NCI-H446 (cell line): ENCODE measurements around the gene HSD17B12.

ENCODE experiments used
- DNase-seq, 2 experiments: peaks; one replicate each; lab custom pipeline; 2025; lab: John Stamatoyannopoulos, UW

HSD17B12 gene

DNA sequence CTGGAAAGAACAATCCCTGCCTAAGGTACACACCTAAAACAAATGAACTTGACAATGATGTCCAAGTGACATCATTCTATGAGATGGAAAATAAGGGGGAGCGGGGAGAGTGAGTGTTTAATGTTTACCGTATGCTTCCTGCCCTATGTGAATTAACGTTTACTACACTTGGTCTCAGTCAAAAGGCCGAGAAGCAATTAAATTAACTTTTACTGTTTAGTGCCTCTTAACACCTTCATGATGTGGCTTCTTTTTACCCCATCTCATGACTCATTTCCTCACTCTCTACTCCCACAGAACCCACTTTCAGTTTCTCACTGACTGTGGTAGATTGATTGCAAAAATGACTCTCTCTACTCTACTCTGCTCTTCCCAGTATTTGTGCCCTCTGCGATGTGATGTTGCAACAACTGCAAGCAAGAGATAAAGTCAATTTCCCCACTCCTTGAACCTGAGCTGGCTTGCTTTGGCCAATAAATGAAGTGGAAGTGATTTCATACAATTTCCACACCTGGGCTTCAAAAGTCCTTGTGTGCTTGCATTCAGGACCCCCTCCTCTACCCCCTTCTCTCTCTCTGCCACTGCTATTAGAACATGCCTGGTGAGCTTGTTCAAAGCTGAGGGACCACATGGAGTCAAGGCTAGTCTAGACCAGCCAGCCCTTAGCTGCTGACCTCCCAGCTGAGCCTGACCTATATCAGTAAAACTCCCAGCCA lies 188.5 kb downstream of the HSD17B12 start:
- no peak for DNase-seq

DNA sequence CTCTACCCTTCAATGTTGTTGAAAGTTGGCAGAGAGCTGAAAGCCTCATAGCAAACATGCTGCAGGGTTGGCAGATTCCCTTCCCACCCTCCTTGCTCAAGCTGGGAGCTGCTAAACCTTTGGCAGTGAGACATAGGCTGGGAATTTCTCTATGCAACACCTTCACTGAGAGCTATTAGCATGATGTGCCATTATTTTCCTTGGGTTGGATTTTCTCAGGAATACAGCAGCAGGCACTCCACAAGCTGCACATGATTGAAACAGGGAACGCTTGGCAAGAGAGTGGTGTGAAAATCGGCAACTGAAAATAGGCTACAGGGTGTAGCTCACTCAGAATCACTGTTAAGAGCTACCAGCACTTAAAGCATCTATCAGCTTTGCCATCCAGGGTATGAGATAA lies 190.5 kb downstream of the HSD17B12 start:
- peak; percentile 11 to 73 for DNase-seq

GRCh38 chr11:43872995-43873394 lies 192.5 kb downstream of the HSD17B12 start:
- DNase-seq: peak; percentile 12 to 85

- DNase-seq: no peak
Measured at GRCh38 chr11:43874078-43874477, 193.5 kb downstream of the HSD17B12 start.

DNA sequence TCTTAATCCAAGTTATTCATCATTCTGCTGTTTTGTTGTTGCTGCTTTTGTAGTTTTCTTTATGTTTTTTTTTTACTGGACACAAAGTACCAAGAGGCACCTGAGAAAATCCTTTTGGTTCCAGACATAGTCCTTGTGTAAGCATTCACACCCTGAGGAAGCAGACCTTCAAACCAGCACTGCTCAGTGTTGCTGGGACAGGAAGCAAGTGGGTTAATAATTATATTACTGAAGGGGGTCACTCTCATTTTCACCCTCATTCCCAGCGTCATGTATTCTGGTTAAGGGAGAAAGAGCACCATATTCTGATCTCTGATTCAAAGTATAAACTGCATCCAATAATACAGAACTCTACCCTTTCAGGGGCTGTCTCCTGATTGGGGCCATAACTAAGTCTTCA lies 194.2 kb downstream of the HSD17B12 start:
- no peak for DNase-seq

- DNase-seq: no peak
Measured at GRCh38 chr11:43879789-43880639, 199.5 kb downstream of the HSD17B12 start.

- DNase-seq: peak; percentile 81 to 97
Measured at GRCh38 chr11:43880640-43881159, 200.2 kb downstream of the HSD17B12 start, which contains the start of gene ALKBH3. TSS of gene ALKBH3 (plus strand) at chr11:43880831. CDS start at chr11:43882653, 1,822 bp downstream.

DNA sequence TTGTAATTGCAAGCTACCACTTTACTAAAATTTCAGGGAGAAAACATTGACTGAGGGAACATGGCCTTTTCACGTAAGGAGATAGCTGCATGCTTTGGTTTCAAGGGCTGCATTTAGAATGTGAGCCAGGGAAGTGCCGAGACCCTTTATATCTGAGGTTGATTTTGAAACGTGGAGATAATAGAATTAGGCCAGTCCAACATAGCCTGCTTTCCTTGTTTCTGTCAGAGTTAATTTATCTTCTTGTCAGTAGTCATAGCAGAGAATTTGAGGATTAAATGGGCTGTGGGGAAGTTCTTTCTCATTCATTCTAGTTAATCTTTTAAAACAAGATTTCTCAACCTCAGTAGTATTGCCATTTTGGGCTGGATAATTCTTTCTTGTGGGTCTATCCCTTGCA lies 212.3 kb downstream of the HSD17B12 start:
- DNase-seq: no peak

- no peak for DNase-seq
Measured at GRCh38 chr11:43894546-43894945, 214.0 kb downstream of the HSD17B12 start.

- DNase-seq: no peak
Measured at GRCh38 chr11:43895601-43896000, 215.1 kb downstream of the HSD17B12 start.

- DNase-seq: no peak
Measured at GRCh38 chr11:43898574-43898973, 218.0 kb downstream of the HSD17B12 start.

DNA sequence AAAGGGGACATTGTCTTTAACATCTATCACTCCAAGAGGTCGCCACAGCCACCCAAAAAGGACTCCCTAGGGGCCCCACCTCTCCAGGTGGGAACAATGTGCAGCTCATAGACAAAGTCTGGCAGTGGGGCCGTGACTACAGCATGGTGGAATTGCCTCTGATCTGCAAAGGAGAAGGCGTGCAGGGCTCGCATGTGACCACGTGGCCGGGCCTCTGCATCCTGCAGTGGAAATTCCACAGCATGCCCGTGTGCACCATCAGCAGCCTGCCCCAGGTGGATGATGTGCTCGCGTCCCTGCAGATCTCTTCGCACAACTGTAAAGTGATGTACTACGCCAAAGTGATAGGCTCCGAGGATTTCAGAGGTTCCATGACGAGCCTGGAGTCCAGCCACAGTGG lies 218.6 kb downstream of the HSD17B12 start:
- no peak for DNase-seq

DNA sequence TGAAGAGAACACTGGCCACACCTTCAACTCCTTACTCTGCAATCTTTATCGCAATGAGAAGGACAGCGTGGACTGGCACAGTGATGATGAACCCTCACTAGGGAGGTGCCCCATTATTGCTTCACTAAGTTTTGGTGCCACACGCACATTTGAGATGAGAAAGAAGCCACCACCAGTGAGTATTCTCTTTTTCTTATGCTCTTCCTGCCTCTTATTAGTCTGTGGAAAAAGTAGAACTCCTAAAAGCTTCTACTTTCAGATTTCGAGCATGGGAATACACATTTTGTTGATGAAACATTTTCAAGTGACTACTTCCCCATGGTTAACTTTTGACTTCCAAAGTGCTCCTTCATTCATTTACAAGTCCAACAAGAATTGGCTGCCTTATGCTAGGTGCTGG lies 221.0 kb downstream of the HSD17B12 start:
- no peak for DNase-seq

- no peak for DNase-seq
Measured at GRCh38 chr11:43903078-43903477, 222.5 kb downstream of the HSD17B12 start.

DNA sequence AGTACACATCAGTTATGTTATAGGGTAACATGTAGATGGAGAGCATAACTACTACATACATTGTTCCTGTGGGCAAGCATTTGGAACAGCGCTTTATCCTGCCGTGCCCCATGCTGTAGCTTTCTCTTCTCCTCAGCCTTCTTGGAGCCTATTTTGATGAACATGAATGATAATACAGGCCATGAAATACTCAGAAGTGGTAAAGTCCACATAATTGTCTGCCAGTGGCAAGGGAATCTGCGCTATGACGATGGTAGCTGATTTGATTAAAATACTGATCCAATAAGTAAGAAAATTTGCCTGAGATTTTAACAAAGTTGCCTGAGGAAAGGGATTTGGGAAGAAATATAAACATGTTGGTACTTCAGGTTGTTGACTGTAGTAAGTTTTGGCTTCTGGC lies 223.4 kb downstream of the HSD17B12 start:
- no peak for DNase-seq

- no peak for DNase-seq
Measured at GRCh38 chr11:43904742-43905535, 224.4 kb downstream of the HSD17B12 start.

DNA sequence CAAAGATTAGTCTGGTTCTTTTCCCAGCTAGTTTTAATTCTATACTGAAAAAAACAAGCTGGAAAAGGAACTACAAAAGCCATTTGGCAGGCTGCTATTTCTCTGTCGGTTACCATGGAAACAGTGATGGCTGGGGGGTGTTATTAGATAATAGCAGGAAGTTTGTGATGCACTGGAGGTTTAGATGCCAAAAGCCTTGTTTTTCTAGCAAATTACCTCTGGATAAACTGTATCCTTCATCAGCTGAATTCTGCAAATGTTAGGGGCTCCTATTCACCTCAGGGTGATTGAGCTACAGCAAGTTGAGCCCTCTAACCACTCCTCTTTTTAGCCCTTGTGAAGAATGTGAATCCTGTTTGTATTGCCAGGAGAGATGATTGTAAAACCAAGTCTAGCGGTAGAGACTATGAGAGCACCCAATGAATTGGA lies 225.3 kb downstream of the HSD17B12 start:
- DNase-seq: peak; percentile 55 to 61
